ENCODE data around the gene PNPLA8.

DNA sequence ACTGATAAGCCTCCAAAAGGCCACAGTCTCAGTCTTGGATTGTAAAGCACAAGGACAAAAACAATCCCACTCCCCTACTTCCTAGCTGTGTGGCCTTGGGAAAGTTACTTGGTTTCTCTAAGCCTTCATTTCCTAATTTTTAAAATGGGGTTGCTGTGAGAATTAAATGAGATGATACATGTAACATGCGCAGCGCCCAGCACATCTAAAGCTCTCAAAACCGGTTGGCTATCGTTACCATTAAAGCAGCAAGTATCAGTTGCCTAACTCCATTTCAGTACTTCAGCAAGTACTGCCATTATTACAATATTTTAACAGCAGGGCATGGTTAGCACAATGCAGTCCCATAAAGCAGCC is 71.6 kb downstream of the PNPLA8 start:
- TF ChIP-seq POLR2A (IDR thresholded peaks at IDR 0.05; ENCODE audit: low read length), result no peak
- TF ChIP-seq GATA1 (IDR thresholded peaks at IDR 0.05; ENCODE audit: low read depth, low read length), result no peak

Measured in erythroblast (primary cell).